ENCODE data around the gene SMIM38. TPM values are rescaled to one million over a fixed set of nuclear protein-coding genes. Genes with fewer than 3 reads are reported as not detected.

Gene SMIM38
- total RNA-seq, 4 donors from 2014 or later = 0.45 to 2.3 (median 2.0) TPM; not detected in 1

GRCh38 chr11:69122326-69122629 lies 33.5 kb upstream of the SMIM38 start:
- Histone ChIP-seq H3K9me3 (no peaks in the 10 kb centered on the region), H3K4me3 (replicated peaks in 1 of 3) (no peak overlapping the region), H3K27me3 (no peaks in the 10 kb centered on the region), H3K4me1 (peaks cover 17 to 24% of the 10 kb centered on the region in 2 donors), H3K27ac (peak overlapping the region; percentile 84 to 93 (median 93)), H3K36me3 (no peaks in the 10 kb centered on the region)
- TF ChIP-seq CTCF (IDR thresholded peaks at IDR 0.05) (no peak), POLR2A (IDR thresholded peaks at IDR 0.05) (no peak)
- 90 to 93% methylated on average over 9 of the region's 9 CpGs for WGBS, 2 donors
- DNase-seq = no peak
- intact Hi-C loops (cut with DNase I) = no loop called here

GRCh38 chr11:69122630-69123431 lies 32.9 kb upstream of the SMIM38 start:
- H3K4me3 ChIP-seq (replicated peaks in 1 of 3) = no peak overlapping the region
- intact Hi-C loops (cut with DNase I) = no loop called here
- H3K4me1 ChIP-seq = peaks cover 17 to 24% of the 10 kb centered on the region in 2 donors
- H3K27ac ChIP-seq = peak overlapping the region; percentile 84 to 93 (median 93)
- H3K9me3 ChIP-seq = no peaks in the 10 kb centered on the region
- TF ChIP-seq CTCF (IDR thresholded peaks at IDR 0.05) (no peak), POLR2A (IDR thresholded peaks at IDR 0.05) (peak in 1 of 2 donors; percentile 56)
- H3K36me3 ChIP-seq = no peaks in the 10 kb centered on the region
- no peaks in the 10 kb centered on the region for H3K27me3 ChIP-seq
- WGBS, 2 donors = 12 to 16% methylated on average over 11 to 16 of the region's 27 CpGs
- peak; percentile 96 to 98 for DNase-seq

- no peaks in the 10 kb centered on the region for H3K36me3 ChIP-seq
- WGBS, 2 donors = 84 to 86% methylated on average over 23 to 27 of the region's 27 CpGs
- H3K27me3 ChIP-seq = no peaks in the 10 kb centered on the region
- H3K4me1 ChIP-seq = peaks cover 17 to 24% of the 10 kb centered on the region in 2 donors
- H3K9me3 ChIP-seq = no peaks in the 10 kb centered on the region
- intact Hi-C loops (cut with DNase I) = no loop called here
- peak overlapping the region; percentile 84 to 93 (median 93) for H3K27ac ChIP-seq
- H3K4me3 ChIP-seq (replicated peaks in 1 of 3) = no peak overlapping the region
- no peak for TF ChIP-seq CTCF (IDR thresholded peaks at IDR 0.05)
- no peak for TF ChIP-seq POLR2A (IDR thresholded peaks at IDR 0.05)
- no peak for DNase-seq
Measured at GRCh38 chr11:69123593-69124545, 31.9 kb upstream of the SMIM38 start.

GRCh38 chr11:69125861-69126260 lies 29.9 kb upstream of the SMIM38 start:
- H3K9me3 ChIP-seq = no peaks in the 10 kb centered on the region
- H3K4me1 ChIP-seq = peaks cover 17 to 25% of the 10 kb centered on the region in 2 donors
- 78 to 95% methylated on average over 3 of the region's 3 CpGs for WGBS, 2 donors
- no peaks in the 10 kb centered on the region for H3K36me3 ChIP-seq
- no peak overlapping the region for H3K27ac ChIP-seq
- TF ChIP-seq CTCF (IDR thresholded peaks at IDR 0.05) (no peak), POLR2A (IDR thresholded peaks at IDR 0.05) (no peak)
- H3K4me3 ChIP-seq (replicated peaks in 1 of 3) = no peak overlapping the region
- no peaks in the 10 kb centered on the region for H3K27me3 ChIP-seq
- intact Hi-C loops (cut with DNase I) = no loop called here
- no peak for DNase-seq
